NCI-H2171 (cell line): ENCODE results near the gene DLD.
"Not testable (repeated sequence)": the region's sequence is repeated elsewhere in the genome, so short reads cannot be mapped to it uniquely, and the experiment has no call there.

Experiments used
- DNase-seq: peaks from one replicate; lab custom pipeline; 2025; lab: John Stamatoyannopoulos, UW

Gene DLD

GRCh38 chr7:107945332-107945731 is 54.3 kb downstream of the DLD start:
- peak; percentile 56 for DNase-seq

GRCh38 chr7:107946451-107946850 is 55.5 kb downstream of the DLD start:
- DNase-seq = no peak

- DNase-seq = no peak
Measured at GRCh38 chr7:107946881-107947280, 55.9 kb downstream of the DLD start.

GRCh38 chr7:107948645-107949442 is 57.9 kb downstream of the DLD start:
- no peak for DNase-seq

- DNase-seq = no peak
Measured at GRCh38 chr7:107949443-107949935, 58.5 kb downstream of the DLD start.

- DNase-seq = no peak
Measured at GRCh38 chr7:107951172-107951787, 60.3 kb downstream of the DLD start.

- no peak for DNase-seq
Measured at GRCh38 chr7:107951896-107952295, 60.9 kb downstream of the DLD start.

GRCh38 chr7:107953265-107953923 is 62.4 kb downstream of the DLD start:
- no peak for DNase-seq

GRCh38 chr7:107953924-107954303 is 62.9 kb downstream of the DLD start:
- DNase-seq = no peak

- DNase-seq = no peak
Measured at GRCh38 chr7:107955394-107955793, 64.4 kb downstream of the DLD start.

- not testable (repeated sequence) for DNase-seq
Measured at GRCh38 chr7:107956950-107957349, 66.0 kb downstream of the DLD start.

- DNase-seq = no peak
Measured at GRCh38 chr7:107957436-107957835, 66.5 kb downstream of the DLD start.

- DNase-seq = no peak
Measured at GRCh38 chr7:107958764-107959526, 68.0 kb downstream of the DLD start.

- no peak for DNase-seq
Measured at GRCh38 chr7:107959527-107959898, 68.5 kb downstream of the DLD start.

GRCh38 chr7:107960272-107960671 is 69.3 kb downstream of the DLD start:
- peak; percentile 34 for DNase-seq

GRCh38 chr7:107961405-107961804 is 70.4 kb downstream of the DLD start:
- DNase-seq = peak; percentile 33

GRCh38 chr7:107962817-107963216 is 71.8 kb downstream of the DLD start:
- no peak for DNase-seq

GRCh38 chr7:107964510-107964909 is 73.5 kb downstream of the DLD start:
- DNase-seq = no peak

- no peak for DNase-seq
Measured at GRCh38 chr7:107966711-107967110, 75.7 kb downstream of the DLD start.

- DNase-seq = no peak
Measured at GRCh38 chr7:107967420-107967819, 76.4 kb downstream of the DLD start.

- no peak for DNase-seq
Measured at GRCh38 chr7:107968449-107968848, 77.5 kb downstream of the DLD start.

GRCh38 chr7:107969856-107970255 is 78.9 kb downstream of the DLD start:
- DNase-seq = no peak
